Measurements from ENCODE around the gene RBM48. TPM values are rescaled to one million over a fixed set of nuclear protein-coding genes. Genes with fewer than 3 reads are reported as not detected.
"Not testable (repeated sequence)": the region's sequence is repeated elsewhere in the genome, so short reads cannot be mapped to it uniquely, and the experiment has no call there.

RBM48 gene
- total and polyA plus RNA-seq, 2 donors (not counting 1 experiment from before 2014, with no cell fraction given), result 11.0 to 32.9 TPM

- H3K9me3 Mint-ChIP-seq (ENCODE audit: insufficient read depth); H3K9ac ChIP-seq (ENCODE audit: low read length); POLR2A ChIA-PET; H3K4me1 ChIP-seq (ENCODE audit: control insufficient read depth in 2 of 2, insufficient read depth in 2 of 2, low read length in 2 of 2); DNase-seq; H3K27me3 ChIP-seq (replicated peaks in 1 of 4; ENCODE audit: control extremely low read depth in 1 of 4, control insufficient read depth in 3 of 4, insufficient read depth in 4 of 4, low read length in 3 of 4); ATAC-seq (ENCODE audit: low read depth); H3K79me2 ChIP-seq (ENCODE audit: control insufficient read depth, insufficient read depth, low read length); H3K4me3 Mint-ChIP-seq; intact Hi-C loops (cut with micrococcal nuclease); H3K4me2 ChIP-seq (replicated peaks; ENCODE audit: low read depth, low read length, poor library complexity, severe bottlenecking); CTCF ChIA-PET; H3K9me3 ChIP-seq (ENCODE audit: control extremely low read depth in 1 of 3, control insufficient read depth in 2 of 3, insufficient read depth in 1 of 3, low read length in 2 of 3); H3K4me3 ChIP-seq (ENCODE audit: control extremely low read depth in 1 of 5, extremely low read depth in 1 of 5, insufficient read depth in 1 of 5, low read depth in 2 of 5, low read length in 4 of 5); H2AFZ ChIP-seq (ENCODE audit: insufficient read depth, low read depth, low read length, poor library complexity, severe bottlenecking); H3K27ac ChIP-seq (ENCODE audit: low read length in 2 of 2); H3K27ac Mint-ChIP-seq; H4K20me1 ChIP-seq (ENCODE audit: control insufficient read depth, insufficient read depth, low read length, poor library complexity, severe bottlenecking); H3K27me3 Mint-ChIP-seq; H3K4me1 Mint-ChIP-seq: not testable (repeated sequence)
- 94% methylated on average over 6 of the region's 6 CpGs for WGBS (ENCODE audit: insufficient coverage)
- peaks cover 8 to 25% of the 10 kb centered on the region in 2 experiments for H3K36me3 ChIP-seq (replicated peaks in 1 of 2; ENCODE audit: control extremely low read depth in 1 of 2, control insufficient read depth in 1 of 2, extremely low read depth in 1 of 2, insufficient read depth in 2 of 2, low read length in 1 of 2)
Observed at GRCh38 chr7:92484226-92484625, 44.4 kb upstream of the RBM48 start.

DNA sequence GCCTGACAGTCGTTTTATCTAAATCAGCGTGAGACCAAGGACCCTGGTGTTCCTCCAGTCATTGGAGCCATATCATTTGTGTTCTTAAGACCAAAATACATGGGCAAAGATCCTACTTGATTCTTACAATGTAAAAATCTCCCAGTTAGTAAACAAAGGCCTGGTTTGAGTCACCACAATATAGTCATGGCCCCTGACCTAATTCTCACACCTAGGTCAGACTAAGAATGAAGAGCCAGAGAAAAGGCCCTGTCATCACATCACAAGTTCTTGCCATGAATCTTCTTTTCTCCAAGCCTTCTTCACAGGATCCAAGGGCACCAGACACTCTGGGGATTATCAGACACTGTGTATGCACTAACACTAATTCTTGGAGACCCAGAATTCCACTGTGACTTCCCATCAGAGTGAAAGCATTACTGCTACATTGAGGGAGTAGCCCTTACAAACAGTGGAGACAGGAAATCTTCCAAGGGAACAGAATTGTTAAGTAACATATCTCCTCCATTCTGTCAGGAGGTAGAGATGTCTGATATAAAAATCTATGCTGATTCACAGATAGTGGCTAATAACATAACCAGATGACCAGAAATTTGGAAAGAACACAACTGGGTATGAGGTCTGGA, 43.2 kb upstream of the RBM48 start:
- Mint-ChIP-seq H3K4me3 (no peak overlapping the region), H3K27ac (no peak overlapping the region), H3K9me3 (ENCODE audit: insufficient read depth) (no peaks in the 10 kb centered on the region), H3K4me1 (no peaks in the 10 kb centered on the region), H3K27me3 (no peaks in the 10 kb centered on the region)
- no peaks in the 10 kb centered on the region for H4K20me1 ChIP-seq (ENCODE audit: control insufficient read depth, insufficient read depth, low read length, poor library complexity, severe bottlenecking)
- no peak overlapping the region for H3K27ac ChIP-seq (ENCODE audit: low read length in 2 of 2)
- POLR2A ChIA-PET, result no interaction called here
- intact Hi-C loops (cut with micrococcal nuclease), result no loop called here
- no peak for DNase-seq
- no peaks in the 10 kb centered on the region for H3K4me1 ChIP-seq (ENCODE audit: control insufficient read depth in 2 of 2, insufficient read depth in 2 of 2, low read length in 2 of 2)
- no peak overlapping the region for H3K4me3 ChIP-seq (ENCODE audit: control extremely low read depth in 1 of 5, extremely low read depth in 1 of 5, insufficient read depth in 1 of 5, low read depth in 2 of 5, low read length in 4 of 5)
- TF ChIP-seq, protein P1, sequence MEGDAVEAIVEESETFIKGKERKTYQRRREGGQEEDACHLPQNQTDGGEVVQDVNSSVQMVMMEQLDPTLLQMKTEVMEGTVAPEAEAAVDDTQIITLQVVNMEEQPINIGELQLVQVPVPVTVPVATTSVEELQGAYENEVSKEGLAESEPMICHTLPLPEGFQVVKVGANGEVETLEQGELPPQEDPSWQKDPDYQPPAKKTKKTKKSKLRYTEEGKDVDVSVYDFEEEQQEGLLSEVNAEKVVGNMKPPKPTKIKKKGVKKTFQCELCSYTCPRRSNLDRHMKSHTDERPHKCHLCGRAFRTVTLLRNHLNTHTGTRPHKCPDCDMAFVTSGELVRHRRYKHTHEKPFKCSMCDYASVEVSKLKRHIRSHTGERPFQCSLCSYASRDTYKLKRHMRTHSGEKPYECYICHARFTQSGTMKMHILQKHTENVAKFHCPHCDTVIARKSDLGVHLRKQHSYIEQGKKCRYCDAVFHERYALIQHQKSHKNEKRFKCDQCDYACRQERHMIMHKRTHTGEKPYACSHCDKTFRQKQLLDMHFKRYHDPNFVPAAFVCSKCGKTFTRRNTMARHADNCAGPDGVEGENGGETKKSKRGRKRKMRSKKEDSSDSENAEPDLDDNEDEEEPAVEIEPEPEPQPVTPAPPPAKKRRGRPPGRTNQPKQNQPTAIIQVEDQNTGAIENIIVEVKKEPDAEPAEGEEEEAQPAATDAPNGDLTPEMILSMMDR (IDR thresholded peaks at IDR 0.05), result no peak
- no peak for TF ChIP-seq EZH2 (IDR thresholded peaks at IDR 0.05; ENCODE audit: borderline replicate concordance, insufficient read depth, low read depth, low read length, poor library complexity, severe bottlenecking)
- H3K79me2 ChIP-seq (ENCODE audit: control insufficient read depth, insufficient read depth, low read length), result no peaks in the 10 kb centered on the region
- H3K9me3 ChIP-seq (ENCODE audit: control extremely low read depth in 1 of 3, control insufficient read depth in 2 of 3, insufficient read depth in 1 of 3, low read length in 2 of 3), result no peaks in the 10 kb centered on the region
- 90% methylated on average over 2 of the region's 2 CpGs for WGBS (ENCODE audit: insufficient coverage)
- no peaks in the 10 kb centered on the region for H3K27me3 ChIP-seq (replicated peaks in 1 of 4; ENCODE audit: control extremely low read depth in 1 of 4, control insufficient read depth in 3 of 4, insufficient read depth in 4 of 4, low read length in 3 of 4)
- CTCF ChIA-PET, result no interaction called here
- ATAC-seq (ENCODE audit: low read depth), result no peak
- H3K4me2 ChIP-seq (replicated peaks; ENCODE audit: low read depth, low read length, poor library complexity, severe bottlenecking), result no peak overlapping the region
- H3K36me3 ChIP-seq (replicated peaks in 1 of 2; ENCODE audit: control extremely low read depth in 1 of 2, control insufficient read depth in 1 of 2, extremely low read depth in 1 of 2, insufficient read depth in 2 of 2, low read length in 1 of 2), result peaks cover 12 to 31% of the 10 kb centered on the region in 2 experiments
- H3K9ac ChIP-seq (ENCODE audit: low read length), result no peak overlapping the region
- no peak overlapping the region for H2AFZ ChIP-seq (ENCODE audit: insufficient read depth, low read depth, low read length, poor library complexity, severe bottlenecking)
